Endothelial cell of umbilical vein (primary cell): Measurements from ENCODE around the gene CSE1L. TPM values are rescaled to one million over a fixed set of nuclear protein-coding genes. Genes with fewer than 3 reads are reported as not detected.

Source experiments
- BruUV-seq: library from RNA; stranded (reverse); fragments of 400-500 nt; replicated peaks from 2 replicates; lab custom pipeline; 2021; lab: Mats Ljungman, UMichigan
- CTCF ChIA-PET: fragments of 300-600, 350-600 bp; sonication (Branson Sonifier 250); formaldehyde crosslinking; loops from one replicate; lab custom pipeline; 2021; ENCODE audit warnings: antibody characterized with exemption, inconsistent platforms; lab: Charles Lee
- POLR2A ChIA-PET: fragments of 300-600, 350-600 bp; sonication (Branson Sonifier 250); formaldehyde crosslinking; loops from one replicate; lab custom pipeline; 2021; ENCODE audit warnings: antibody characterized with exemption, inconsistent platforms; lab: Charles Lee
- DNase-seq: peaks from one replicate; pipeline ENCODE4 v3.0.0-alpha.2; 2011; ENCODE audit warnings: low read depth, low spot score
- FAIRE-seq: peaks from 2 replicates; lab custom pipeline; 2011; peaks lifted over from hg19 to GRCh38; lab: Jason Lieb, UNC
- H2AFZ ChIP-seq: 2 replicates; pipeline ENCODE4 v1.6.0; 2012; ENCODE audit warnings: low read depth, low read length, control low read depth, inconsistent platforms
- H3K27ac ChIP-seq: 2 replicates; pipeline ENCODE4 v1.5.1; 2011; ENCODE audit warnings: low read depth, mild to moderate bottlenecking, control low read depth, low read length, moderate library complexity; ENCODE audit not compliant: insufficient read depth
- H3K27me3 ChIP-seq, 2 experiments: 2 replicates each; pipeline versions ENCODE4 v1.6.0 to v1.6.1; 2011; ENCODE audit warnings: low read length in 2 of 2, mixed read lengths in 1 of 2; ENCODE audit not compliant: control insufficient read depth in 2 of 2, insufficient read depth in 2 of 2
- H3K36me3 ChIP-seq, 2 experiments: 2 replicates in 1 of 2; 3 replicates in 1 of 2; pipeline ENCODE4 v1.5.1; 2011; ENCODE audit warnings: low read length in 2 of 2, mild to moderate bottlenecking in 1 of 2, moderate library complexity in 1 of 2; ENCODE audit not compliant: control insufficient read depth in 2 of 2, insufficient read depth in 2 of 2; ENCODE audit errors: extremely low read depth in 1 of 2
- H3K4me1 ChIP-seq: 3 replicates; pipeline ENCODE4 v1.5.1; 2011; ENCODE audit warnings: mild to moderate bottlenecking, low read length; ENCODE audit not compliant: control insufficient read depth, insufficient read depth; ENCODE audit errors: extremely low read depth
- H3K4me2 ChIP-seq: 2 replicates; pipeline ENCODE4 v1.6.1; 2011; ENCODE audit warnings: low read length, control low read depth, mixed read lengths; ENCODE audit not compliant: insufficient read depth
- H3K4me3 ChIP-seq, 3 experiments: fragments of 200-600 bp in 1 of 3; sonication (generic), shearing (Covaris generic) in 1 of 3; replicated peaks in 1 of 3; 2 replicates each; pipeline ENCODE4 v1.5.1; 2011 to 2016; ENCODE audit warnings: control low read depth in 3 of 3, low read length in 3 of 3, mild to moderate bottlenecking in 2 of 3, inconsistent platforms in 1 of 3, low read depth in 1 of 3, moderate library complexity in 1 of 3; ENCODE audit not compliant: insufficient read depth in 1 of 3
- H3K79me2 ChIP-seq: 2 replicates; pipeline ENCODE4 v1.6.0; 2012; ENCODE audit warnings: low read length, inconsistent platforms; ENCODE audit not compliant: control insufficient read depth, insufficient read depth
- H3K9ac ChIP-seq: replicated peaks from 2 replicates; pipeline ENCODE3; 2011; ENCODE audit warnings: low read length, control low read depth; ENCODE audit not compliant: insufficient read depth; ENCODE audit errors: extremely low read depth
- H3K9me1 ChIP-seq: replicated peaks from 3 replicates; pipeline ENCODE4 v1.6.0; 2011; ENCODE audit warnings: mild to moderate bottlenecking, low read length; ENCODE audit not compliant: control insufficient read depth, insufficient read depth; ENCODE audit errors: extremely low read depth
- H3K9me3 ChIP-seq: replicated peaks from 2 replicates; pipeline ENCODE4 v1.5.1; 2012; ENCODE audit warnings: low read length, inconsistent platforms; ENCODE audit not compliant: control insufficient read depth, insufficient read depth
- H4K20me1 ChIP-seq: replicated peaks from 2 replicates; pipeline ENCODE3; 2011; ENCODE audit warnings: mild to moderate bottlenecking, low read length; ENCODE audit not compliant: control insufficient read depth, insufficient read depth; ENCODE audit errors: extremely low read depth
- CTCF ChIP-seq, 2 donors: IDR thresholded peaks; 1 replicate in 1 of 2; 2 replicates in 1 of 2; pipeline ENCODE4 v1.5.1; 2011; ENCODE audit warnings: low read length in 2 of 2, mild to moderate bottlenecking in 2 of 2, moderate library complexity in 2 of 2, control low read depth in 1 of 2, inconsistent platforms in 1 of 2, low read depth in 1 of 2; ENCODE audit not compliant: insufficient read depth in 1 of 2; ENCODE audit errors: extremely low read depth in 1 of 2
- EZH2 ChIP-seq: IDR thresholded peaks from 2 replicates; pipeline ENCODE4 v1.6.1; 2012; ENCODE audit warnings: borderline replicate concordance, low read depth, mild to moderate bottlenecking, moderate library complexity, low read length, inconsistent platforms; ENCODE audit not compliant: severe bottlenecking
- FOS ChIP-seq: IDR thresholded peaks from 2 replicates; pipeline ENCODE4 v1.6.1; 2011; ENCODE audit warnings: mild to moderate bottlenecking, low read length, moderate library complexity, borderline replicate concordance; ENCODE audit not compliant: insufficient read depth
- GATA2 ChIP-seq: IDR thresholded peaks from 2 replicates; pipeline ENCODE4 v1.7.0; 2011; ENCODE audit warnings: low read depth, mild to moderate bottlenecking, moderate library complexity, mixed read lengths, low read length; ENCODE audit not compliant: insufficient read length, insufficient read depth
- JUN ChIP-seq: IDR thresholded peaks from 2 replicates; pipeline ENCODE4 v1.6.1; 2011; ENCODE audit warnings: borderline replicate concordance, low read depth; ENCODE audit not compliant: insufficient read length, insufficient read depth
- MAX ChIP-seq: IDR thresholded peaks from 2 replicates; pipeline ENCODE4 v1.6.1; 2011; ENCODE audit not compliant: insufficient read depth, insufficient read length
- MYC ChIP-seq: IDR thresholded peaks from one replicate; pipeline ENCODE4 v1.6.1; 2011; ENCODE audit warnings: mild to moderate bottlenecking, low read depth, low read length
- POLR2A ChIP-seq: IDR thresholded peaks from 2 replicates; pipeline ENCODE4 v1.6.1; 2012; ENCODE audit warnings: low read depth, mild to moderate bottlenecking, control low read depth, low read length
- POLR2AphosphoS5 ChIP-seq: IDR thresholded peaks from 2 replicates; pipeline ENCODE4 v1.6.1; 2012; ENCODE audit warnings: low read depth, mild to moderate bottlenecking, control low read depth, low read length, moderate library complexity; ENCODE audit not compliant: insufficient read depth
- dilution Hi-C: fragments of 300-500 bp; cut with MboI; formaldehyde crosslinking; loops from one replicate; pipeline ENCODE4 v1.15.0; 2019; ENCODE audit warnings: low sequenced_read_pairs; ENCODE audit not compliant: extremely low pct_ligation_motif_present
- intact Hi-C: fragments of 100-400 bp; cut with micrococcal nuclease; formaldehyde crosslinking; loops from one replicate; pipeline ENCODE4 v1.10.0; 2022
- polyA plus RNA-seq, 4 experiments: library from polyadenylated mRNA; depleted of rRNA in 3 of 4; stranded (reverse) in 3 of 4; unstranded in 1 of 4; fragments of >200 nt; gene quantifications; 2 replicates each; pipeline versions ENCODE4 v1.2.1 to v1.2.3, GENCODE V29; 2011 to 2012; ENCODE audit warnings: missing spikeins in 1 of 4
- total RNA-seq: library from RNA; stranded (reverse); gene quantifications from 2 replicates; pipeline ENCODE4 v1.2.3, GENCODE V29; 2021

The CSE1L gene
- total and polyA plus RNA-seq, 2 donors (not counting 3 experiments of a cell fraction or from before 2014, with no cell fraction given), result 35.1 to 118 TPM

GRCh38 chr20:49115564-49115963 is 69.5 kb downstream of the CSE1L start:
- peaks cover 16 to 47% of the 10 kb centered on the region in 2 experiments for H3K36me3 ChIP-seq
- H3K27ac ChIP-seq, result no peak overlapping the region
- CTCF ChIA-PET, result no interaction called here
- dilution Hi-C loops, result no loop called here
- intact Hi-C loops, result no loop called here
- no peak overlapping the region for H3K4me2 ChIP-seq
- no peak overlapping the region for H3K4me3 ChIP-seq
- no peaks in the 10 kb centered on the region for H3K79me2 ChIP-seq
- H2AFZ ChIP-seq, result no peak overlapping the region
- H3K27me3 ChIP-seq, result no peaks in the 10 kb centered on the region
- H4K20me1 ChIP-seq, result no peaks in the 10 kb centered on the region
- H3K9me1 ChIP-seq, result no peaks in the 10 kb centered on the region
- POLR2A ChIA-PET, result no interaction called here
- no peaks in the 10 kb centered on the region for H3K9me3 ChIP-seq
- no TSS peak for BruUV-seq
- FAIRE-seq (no peak), DNase-seq (no peak)
- H3K4me1 ChIP-seq, result no peaks in the 10 kb centered on the region
- no peak for TF ChIP-seq EZH2
- TF ChIP-seq MYC, result no peak
- TF ChIP-seq POLR2AphosphoS5, result no peak
- no peak for TF ChIP-seq MAX
- no peak for TF ChIP-seq FOS
- no peak for TF ChIP-seq CTCF (IDR thresholded peaks at IDR 0.05; ENCODE audit: extremely low read depth in 1 of 2, insufficient read depth in 1 of 2, low read depth in 1 of 2, low read length in 2 of 2)
- no peak for TF ChIP-seq GATA2
- TF ChIP-seq POLR2A, result no peak
- TF ChIP-seq JUN, result no peak
- no peak overlapping the region for H3K9ac ChIP-seq
